AG04450 (cell line): ENCODE measurements around the gene CNTFR. TPM values are rescaled to one million over a fixed set of nuclear protein-coding genes. Genes with fewer than 3 reads are reported as not detected.

Source experiments
- CTCF ChIA-PET: fragments of 300-600, 350-600 bp; formaldehyde crosslinking; extraction: SDS; loops from one replicate; lab custom pipeline; 2022; ENCODE audit warnings: antibody characterized with exemption, inconsistent platforms; lab: Charles Lee
- POLR2A ChIA-PET: fragments of 350-600 bp; formaldehyde crosslinking; extraction: SDS; loops from one replicate; lab custom pipeline; 2021; ENCODE audit warnings: antibody characterized with exemption, inconsistent platforms; lab: Yijun Ruan, JAX
- DNase-seq: peaks from one replicate; pipeline ENCODE4 v3.0.0-alpha.2; 2011; ENCODE audit warnings: low read depth, low spot score
- H3K27ac ChIP-seq: one replicate; pipeline ENCODE4 v1.5.1; 2012; ENCODE audit warnings: low read depth, low read length, control low read depth
- H3K27me3 ChIP-seq: one replicate; pipeline ENCODE4 v1.6.0; 2012; ENCODE audit warnings: low read length; ENCODE audit not compliant: control insufficient read depth, insufficient read depth
- H3K4me3 ChIP-seq: 2 replicates; pipeline ENCODE4 v1.5.1; 2011; ENCODE audit warnings: mild to moderate bottlenecking, low read depth, low read length, control low read depth
- H3K9me3 ChIP-seq: 2 replicates; pipeline ENCODE4 v1.5.1; 2012; ENCODE audit warnings: low read length; ENCODE audit not compliant: control insufficient read depth, insufficient read depth
- CTCF ChIP-seq: IDR thresholded peaks from 2 replicates; pipeline ENCODE4 v1.5.1; 2011; ENCODE audit warnings: low read depth, low read length, control low read depth, inconsistent platforms
- polyA plus RNA-seq: library from polyadenylated mRNA; depleted of rRNA; stranded (reverse); fragments of >200 nt; gene quantifications from 2 replicates; pipeline ENCODE4 v1.2.3, GENCODE V29; 2011; rRNA removed

CNTFR gene
- polyA plus RNA-seq, 1 experiment, result not detected

- POLR2A ChIA-PET, result interaction anchor here (1.5 kb wide), 1 partner anchor 98 kb away, joined by 3 read pairs; no protein-coding TSS in a partner anchor
- H3K27me3 ChIP-seq, result peaks cover 50% of the 10 kb centered on the region
- CTCF ChIA-PET, result interaction anchor here (0.6 to 9.5 kb wide), 18 partner anchors 11 to 169 kb away, joined by 3 to 139 read pairs (median 14); no protein-coding TSS in a partner anchor
- H3K9me3 ChIP-seq, result no peaks in the 10 kb centered on the region
- TF ChIP-seq CTCF, result peak; percentile 35
- no peak for DNase-seq
- no peak overlapping the region for H3K4me3 ChIP-seq
- no peak overlapping the region for H3K27ac ChIP-seq
Observed at GRCh38 chr9:34501889-34502425, 87.6 kb downstream of the CNTFR start.

Other genes starting within 250 kb of the CNTFR start
- gene MYORG, start 212.8 kb downstream of the CNTFR start, polyA plus RNA-seq, result 0.19 and 0.22 TPM in 2 replicates
- gene FAM219A, start 131.2 kb downstream of the CNTFR start, polyA plus RNA-seq, result 8.0 and 9.8 TPM in 2 replicates
- not detected in 2 replicates for gene DNAI1, start 130.9 kb downstream of the CNTFR start, polyA plus RNA-seq
- gene ENHO, start 66.7 kb downstream of the CNTFR start, polyA plus RNA-seq, result 0.09 TPM in 1 of 2 replicates, not detected in the other
- 19.4 and 25.4 TPM in 2 replicates for gene RPP25L, start 22.4 kb upstream of the CNTFR start, polyA plus RNA-seq
- 97.6 and 103 TPM in 2 replicates for gene DCTN3, start 30.8 kb upstream of the CNTFR start, polyA plus RNA-seq
- not detected in 2 replicates for gene ARID3C, start 39.3 kb upstream of the CNTFR start, polyA plus RNA-seq
- 38.9 and 56.9 TPM in 2 replicates for gene SIGMAR1, start 48.1 kb upstream of the CNTFR start, polyA plus RNA-seq
- gene GALT, start 57.0 kb upstream of the CNTFR start, polyA plus RNA-seq, result 24.8 and 28.4 TPM in 2 replicates
- gene IL11RA, start 62.5 kb upstream of the CNTFR start, polyA plus RNA-seq, result 14.6 and 19.0 TPM in 2 replicates
- not detected in 2 replicates for gene CCL27, start 72.9 kb upstream of the CNTFR start, polyA plus RNA-seq
- not detected in 2 replicates for gene CCL19, start 101.6 kb upstream of the CNTFR start, polyA plus RNA-seq
- gene CCL21, start 120.4 kb upstream of the CNTFR start, polyA plus RNA-seq, result not detected in 2 replicates